ENCODE results near the gene OTUD1. TPM values are rescaled to one million over a fixed set of nuclear protein-coding genes. Genes with fewer than 3 reads are reported as not detected.

OTUD1 gene
- total RNA-seq, 1 donor from 2014 or later: 11.9 TPM

DNA sequence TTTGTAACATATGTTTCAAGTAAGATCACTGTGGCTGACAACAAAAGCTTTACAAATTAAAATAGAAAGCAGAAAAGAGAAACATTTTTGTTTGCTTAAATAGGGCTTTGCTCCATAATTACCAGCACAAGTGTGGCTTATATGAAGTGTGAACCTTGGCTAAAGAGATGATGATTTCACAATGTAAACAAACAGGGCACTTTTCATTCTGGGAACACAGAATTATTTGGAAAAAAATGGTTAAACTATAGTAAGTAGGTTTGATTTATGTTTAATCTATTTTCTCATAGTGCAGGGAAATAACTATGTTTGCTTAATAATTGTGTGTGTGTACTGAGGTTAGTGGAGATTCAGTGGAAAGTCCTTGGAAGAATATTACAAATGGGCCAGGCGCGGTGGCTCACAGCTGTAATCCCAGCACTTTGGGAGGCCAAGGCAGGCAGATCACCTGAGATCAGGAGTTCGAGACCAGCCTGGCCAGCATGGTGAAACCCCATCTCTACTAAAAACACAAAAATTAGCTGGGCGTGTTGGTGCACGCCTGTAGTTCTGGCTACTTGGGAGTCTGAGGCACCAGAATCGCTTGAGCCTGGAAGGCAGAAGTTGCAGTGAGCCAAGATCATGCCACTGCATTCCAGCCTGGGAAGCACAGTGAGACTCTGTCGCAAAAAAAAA lies 19.1 kb upstream of the OTUD1 start:
- peaks cover 22% of the 10 kb centered on the region for H3K4me1 Mint-ChIP-seq (ENCODE audit: unreplicated experiment)
- no peak for DNase-seq (ENCODE audit: low spot score)
- H3K36me3 Mint-ChIP-seq (ENCODE audit: low read depth, unreplicated experiment): no peaks in the 10 kb centered on the region
- TF ChIP-seq, protein P1, sequence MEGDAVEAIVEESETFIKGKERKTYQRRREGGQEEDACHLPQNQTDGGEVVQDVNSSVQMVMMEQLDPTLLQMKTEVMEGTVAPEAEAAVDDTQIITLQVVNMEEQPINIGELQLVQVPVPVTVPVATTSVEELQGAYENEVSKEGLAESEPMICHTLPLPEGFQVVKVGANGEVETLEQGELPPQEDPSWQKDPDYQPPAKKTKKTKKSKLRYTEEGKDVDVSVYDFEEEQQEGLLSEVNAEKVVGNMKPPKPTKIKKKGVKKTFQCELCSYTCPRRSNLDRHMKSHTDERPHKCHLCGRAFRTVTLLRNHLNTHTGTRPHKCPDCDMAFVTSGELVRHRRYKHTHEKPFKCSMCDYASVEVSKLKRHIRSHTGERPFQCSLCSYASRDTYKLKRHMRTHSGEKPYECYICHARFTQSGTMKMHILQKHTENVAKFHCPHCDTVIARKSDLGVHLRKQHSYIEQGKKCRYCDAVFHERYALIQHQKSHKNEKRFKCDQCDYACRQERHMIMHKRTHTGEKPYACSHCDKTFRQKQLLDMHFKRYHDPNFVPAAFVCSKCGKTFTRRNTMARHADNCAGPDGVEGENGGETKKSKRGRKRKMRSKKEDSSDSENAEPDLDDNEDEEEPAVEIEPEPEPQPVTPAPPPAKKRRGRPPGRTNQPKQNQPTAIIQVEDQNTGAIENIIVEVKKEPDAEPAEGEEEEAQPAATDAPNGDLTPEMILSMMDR (IDR thresholded peaks at IDR 0.05; ENCODE audit: unreplicated experiment): no peak
- H3K4me3 Mint-ChIP-seq (ENCODE audit: unreplicated experiment): no peak overlapping the region
- H3K27me3 Mint-ChIP-seq (ENCODE audit: unreplicated experiment): peaks cover 3% of the 10 kb centered on the region
- no peak overlapping the region for H3K27ac Mint-ChIP-seq (ENCODE audit: unreplicated experiment)
- no peaks in the 10 kb centered on the region for H3K9me3 Mint-ChIP-seq (ENCODE audit: unreplicated experiment)

DNA sequence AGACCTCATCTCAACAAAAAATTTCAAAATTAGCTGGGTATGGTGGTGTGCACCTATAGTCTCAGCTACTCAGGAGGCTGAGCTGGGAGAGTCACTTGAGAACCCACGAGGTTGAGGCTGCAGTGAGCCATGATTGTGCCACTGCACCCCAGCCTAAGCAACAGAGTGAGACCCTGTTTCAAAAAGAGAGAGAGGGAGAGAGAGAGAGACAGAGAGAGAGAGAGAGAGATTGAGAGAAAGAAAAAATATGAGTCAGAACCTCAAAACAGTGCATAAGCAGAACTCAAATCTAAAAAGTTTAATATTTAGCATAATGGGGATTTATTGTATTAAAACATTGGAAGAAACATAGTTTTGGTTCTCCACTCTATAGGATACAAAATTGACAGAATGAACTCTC lies 17.5 kb upstream of the OTUD1 start:
- no peaks in the 10 kb centered on the region for H3K36me3 Mint-ChIP-seq (ENCODE audit: low read depth, unreplicated experiment)
- no peaks in the 10 kb centered on the region for H3K9me3 Mint-ChIP-seq (ENCODE audit: unreplicated experiment)
- H3K4me3 Mint-ChIP-seq (ENCODE audit: unreplicated experiment): no peak overlapping the region
- DNase-seq (ENCODE audit: low spot score): no peak
- TF ChIP-seq, protein P1 (IDR thresholded peaks at IDR 0.05; ENCODE audit: unreplicated experiment): no peak
- peaks cover 24% of the 10 kb centered on the region for H3K4me1 Mint-ChIP-seq (ENCODE audit: unreplicated experiment)
- H3K27me3 Mint-ChIP-seq (ENCODE audit: unreplicated experiment): no peaks in the 10 kb centered on the region
- no peak overlapping the region for H3K27ac Mint-ChIP-seq (ENCODE audit: unreplicated experiment)

DNA sequence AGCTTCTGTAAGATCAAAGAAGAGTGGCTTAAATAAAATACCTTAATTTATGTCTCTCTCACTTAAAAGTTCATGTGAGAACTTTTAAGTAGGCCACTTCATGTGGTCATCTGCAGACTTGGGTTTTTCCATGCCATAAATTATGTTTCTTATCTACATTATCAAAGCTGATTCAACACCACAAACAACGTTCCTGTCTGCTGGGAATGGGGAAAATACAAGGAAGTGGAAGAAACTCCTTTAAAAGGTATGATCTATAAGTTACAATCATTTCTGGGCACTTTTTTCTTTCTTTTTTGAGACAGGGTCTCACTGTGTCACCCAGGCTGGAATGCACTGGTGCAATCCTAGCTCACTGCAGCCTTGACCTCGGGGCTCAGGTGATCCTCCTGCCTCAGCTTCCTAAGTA lies 16.9 kb upstream of the OTUD1 start:
- no peaks in the 10 kb centered on the region for H3K9me3 Mint-ChIP-seq (ENCODE audit: unreplicated experiment)
- H3K27ac Mint-ChIP-seq (ENCODE audit: unreplicated experiment): no peak overlapping the region
- H3K4me1 Mint-ChIP-seq (ENCODE audit: unreplicated experiment): peaks cover 24% of the 10 kb centered on the region
- no peak for DNase-seq (ENCODE audit: low spot score)
- no peaks in the 10 kb centered on the region for H3K36me3 Mint-ChIP-seq (ENCODE audit: low read depth, unreplicated experiment)
- no peak overlapping the region for H3K4me3 Mint-ChIP-seq (ENCODE audit: unreplicated experiment)
- H3K27me3 Mint-ChIP-seq (ENCODE audit: unreplicated experiment): no peaks in the 10 kb centered on the region
- TF ChIP-seq, protein P1 (IDR thresholded peaks at IDR 0.05; ENCODE audit: unreplicated experiment): no peak

DNA sequence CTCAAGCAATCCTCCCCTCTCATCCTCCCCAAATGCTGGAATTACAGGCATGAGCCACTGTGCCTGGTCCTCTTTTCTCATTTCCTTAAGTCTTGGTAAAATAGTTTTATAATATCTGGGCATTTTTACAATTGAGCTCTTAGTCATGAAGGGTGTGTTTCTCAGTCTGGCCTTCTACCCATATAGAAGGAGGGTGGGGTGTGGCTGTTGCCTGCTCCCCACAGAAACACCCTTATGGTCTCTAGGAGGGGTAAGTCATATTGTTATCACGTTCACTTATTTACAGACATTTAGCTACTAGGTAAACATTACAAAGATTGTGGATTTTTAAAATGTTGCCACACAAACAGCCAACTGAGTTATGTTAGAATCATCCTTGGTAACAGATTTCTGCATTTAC lies 6.7 kb upstream of the OTUD1 start:
- Mint-ChIP-seq H3K9me3 (ENCODE audit: unreplicated experiment) (no peaks in the 10 kb centered on the region), H3K27ac (ENCODE audit: unreplicated experiment) (no peak overlapping the region), H3K27me3 (ENCODE audit: unreplicated experiment) (no peaks in the 10 kb centered on the region), H3K4me3 (ENCODE audit: unreplicated experiment) (no peak overlapping the region), H3K4me1 (ENCODE audit: unreplicated experiment) (no peaks in the 10 kb centered on the region), H3K36me3 (ENCODE audit: low read depth, unreplicated experiment) (no peaks in the 10 kb centered on the region)
- no peak for DNase-seq (ENCODE audit: low spot score)
- TF ChIP-seq, protein P1 (IDR thresholded peaks at IDR 0.05; ENCODE audit: unreplicated experiment): no peak

DNA sequence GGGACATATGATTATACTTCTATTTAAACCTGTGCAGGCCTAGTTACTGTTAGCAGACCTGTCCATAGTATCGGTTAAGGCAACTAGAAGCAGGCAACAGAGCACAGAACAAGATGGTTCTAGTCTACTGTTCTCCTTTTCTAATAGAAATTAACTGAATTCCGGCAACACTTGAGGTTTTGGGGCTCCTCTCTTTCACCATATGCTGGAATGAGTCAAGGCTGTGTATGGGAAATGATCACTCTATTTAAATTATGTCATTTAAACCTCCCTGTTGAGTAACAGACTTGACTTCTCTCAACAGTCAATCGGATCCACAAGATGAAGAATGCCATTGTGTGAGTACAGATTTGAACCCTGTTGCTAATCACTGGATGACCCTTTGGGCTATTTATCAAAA lies 6.2 kb upstream of the OTUD1 start:
- Mint-ChIP-seq H3K4me1 (ENCODE audit: unreplicated experiment) (no peaks in the 10 kb centered on the region), H3K27me3 (ENCODE audit: unreplicated experiment) (peaks cover under 1% of the 10 kb centered on the region), H3K36me3 (ENCODE audit: low read depth, unreplicated experiment) (no peaks in the 10 kb centered on the region), H3K27ac (ENCODE audit: unreplicated experiment) (no peak overlapping the region), H3K4me3 (ENCODE audit: unreplicated experiment) (no peak overlapping the region), H3K9me3 (ENCODE audit: unreplicated experiment) (no peaks in the 10 kb centered on the region)
- no peak for DNase-seq (ENCODE audit: low spot score)
- TF ChIP-seq, protein P1 (IDR thresholded peaks at IDR 0.05; ENCODE audit: unreplicated experiment): no peak
